VCaP (cell line): ENCODE data around the gene RASSF8.

ENCODE experiments used
- H3K27ac ChIP-seq: fragments of 450-650 bp; 2 replicates; pipeline ENCODE4 v1.5.1; 2017
- CTCF ChIP-seq: fragments of 450-650 bp; conservative IDR thresholded peaks from 2 replicates; pipeline ENCODE4 v1.5.1; 2017; ENCODE audit warnings: mild to moderate bottlenecking, moderate library complexity

The RASSF8 gene

GRCh38 chr12:25943940-25944339 lies 14.5 kb upstream of the RASSF8 start:
- H3K27ac ChIP-seq = no peak overlapping the region
- TF ChIP-seq CTCF = no peak

- H3K27ac ChIP-seq = no peak overlapping the region
- TF ChIP-seq CTCF = no peak
These were observed 9.1 kb upstream of the RASSF8 start for GRCh38 chr12:25949343-25949742.

GRCh38 chr12:25950329-25951115 lies 8.0 kb upstream of the RASSF8 start:
- TF ChIP-seq CTCF = no peak
- no peak overlapping the region for H3K27ac ChIP-seq

- no peak for TF ChIP-seq CTCF
- peak overlapping the region; percentile 93 for H3K27ac ChIP-seq
These were observed 572 bp upstream of the RASSF8 start for GRCh38 chr12:25957793-25958427.

- peak overlapping the region; percentile 93 for H3K27ac ChIP-seq
- no peak for TF ChIP-seq CTCF
These were observed 834 bp downstream of the RASSF8 start for GRCh38 chr12:25959071-25959961.

GRCh38 chr12:25960143-25960542 lies 1.7 kb downstream of the RASSF8 start:
- peak; percentile 66 for TF ChIP-seq CTCF
- peak overlapping the region; percentile 93 for H3K27ac ChIP-seq

- H3K27ac ChIP-seq = peak overlapping the region; percentile 93
- no peak for TF ChIP-seq CTCF
These were observed 2.5 kb downstream of the RASSF8 start for GRCh38 chr12:25960961-25961360.
